WTC11 (cell line): ENCODE measurements around the gene TOX2.

ENCODE experiments used
- TEAD1 ChIP-seq: sonication (generic); formaldehyde crosslinking; IDR thresholded peaks from 2 replicates; pipeline ENCODE4 v1.8.0; 2022; ENCODE audit warnings: mild to moderate bottlenecking, missing genetic modification reagents
- TP53 ChIP-seq: sonication (generic); formaldehyde crosslinking; IDR thresholded peaks from 2 replicates; pipeline ENCODE4 v1.8.1; 2023; ENCODE audit warnings: mild to moderate bottlenecking, missing genetic modification reagents
- TF ChIP-seq, protein P1 (sequence below): sonication (generic); formaldehyde crosslinking; IDR thresholded peaks from 2 replicates; pipeline ENCODE4 v1.8.0; 2022; ENCODE audit warnings: missing genetic modification reagents
- TF ChIP-seq, protein P2 (sequence below): fragments of 200-600 bp; IDR thresholded peaks from 2 replicates; pipeline ENCODE4 v1.8.0; 2022; ENCODE audit warnings: antibody characterized with exemption
- TF ChIP-seq, protein P3 (sequence below): sonication (generic); formaldehyde crosslinking; IDR thresholded peaks from 2 replicates; pipeline ENCODE4 v1.8.1; 2023; ENCODE audit warnings: mild to moderate bottlenecking, missing genetic modification reagents, borderline replicate concordance
- TF ChIP-seq, protein P4 (sequence below): sonication (generic); formaldehyde crosslinking; IDR thresholded peaks from 2 replicates; pipeline ENCODE4 v1.8.1; 2023; ENCODE audit warnings: mild to moderate bottlenecking, moderate library complexity, missing genetic modification reagents
- TF ChIP-seq, protein P5 (sequence below): sonication (generic); formaldehyde crosslinking; IDR thresholded peaks from 2 replicates; pipeline ENCODE4 v1.8.0; 2023; ENCODE audit warnings: missing genetic modification reagents

DNA sequence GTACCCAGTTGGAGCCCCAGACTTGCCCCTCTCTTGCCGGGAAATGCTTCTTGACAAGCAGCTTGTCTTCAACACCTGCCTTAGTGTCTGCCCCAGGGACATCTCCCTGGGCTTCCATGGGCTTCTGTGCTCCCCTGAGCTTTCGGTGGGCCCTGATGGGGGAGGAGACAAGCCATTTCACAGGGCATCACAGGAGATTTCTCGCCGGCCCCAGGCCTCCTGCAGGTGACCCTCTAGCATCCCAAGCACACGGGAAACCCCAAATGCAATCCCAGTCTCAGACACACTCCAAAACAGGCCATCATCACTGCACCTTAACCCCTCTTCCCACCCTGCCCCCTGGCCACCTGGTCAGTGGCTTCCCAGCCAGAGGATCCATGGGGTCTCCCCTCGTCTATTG, 197.8 kb downstream of the TOX2 start:
- TF ChIP-seq, protein P1, sequence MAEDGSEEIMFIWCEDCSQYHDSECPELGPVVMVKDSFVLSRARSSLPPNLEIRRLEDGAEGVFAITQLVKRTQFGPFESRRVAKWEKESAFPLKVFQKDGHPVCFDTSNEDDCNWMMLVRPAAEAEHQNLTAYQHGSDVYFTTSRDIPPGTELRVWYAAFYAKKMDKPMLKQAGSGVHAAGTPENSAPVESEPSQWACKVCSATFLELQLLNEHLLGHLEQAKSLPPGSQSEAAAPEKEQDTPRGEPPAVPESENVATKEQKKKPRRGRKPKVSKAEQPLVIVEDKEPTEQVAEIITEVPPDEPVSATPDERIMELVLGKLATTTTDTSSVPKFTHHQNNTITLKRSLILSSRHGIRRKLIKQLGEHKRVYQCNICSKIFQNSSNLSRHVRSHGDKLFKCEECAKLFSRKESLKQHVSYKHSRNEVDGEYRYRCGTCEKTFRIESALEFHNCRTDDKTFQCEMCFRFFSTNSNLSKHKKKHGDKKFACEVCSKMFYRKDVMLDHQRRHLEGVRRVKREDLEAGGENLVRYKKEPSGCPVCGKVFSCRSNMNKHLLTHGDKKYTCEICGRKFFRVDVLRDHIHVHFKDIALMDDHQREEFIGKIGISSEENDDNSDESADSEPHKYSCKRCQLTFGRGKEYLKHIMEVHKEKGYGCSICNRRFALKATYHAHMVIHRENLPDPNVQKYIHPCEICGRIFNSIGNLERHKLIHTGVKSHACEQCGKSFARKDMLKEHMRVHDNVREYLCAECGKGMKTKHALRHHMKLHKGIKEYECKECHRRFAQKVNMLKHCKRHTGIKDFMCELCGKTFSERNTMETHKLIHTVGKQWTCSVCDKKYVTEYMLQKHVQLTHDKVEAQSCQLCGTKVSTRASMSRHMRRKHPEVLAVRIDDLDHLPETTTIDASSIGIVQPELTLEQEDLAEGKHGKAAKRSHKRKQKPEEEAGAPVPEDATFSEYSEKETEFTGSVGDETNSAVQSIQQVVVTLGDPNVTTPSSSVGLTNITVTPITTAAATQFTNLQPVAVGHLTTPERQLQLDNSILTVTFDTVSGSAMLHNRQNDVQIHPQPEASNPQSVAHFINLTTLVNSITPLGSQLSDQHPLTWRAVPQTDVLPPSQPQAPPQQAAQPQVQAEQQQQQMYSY (CRISPR knock-in tag) = no peak
- no peak for TF ChIP-seq TP53 (CRISPR knock-in tag)
- no peak for TF ChIP-seq TEAD1 (CRISPR knock-in tag)
- TF ChIP-seq, protein P2, sequence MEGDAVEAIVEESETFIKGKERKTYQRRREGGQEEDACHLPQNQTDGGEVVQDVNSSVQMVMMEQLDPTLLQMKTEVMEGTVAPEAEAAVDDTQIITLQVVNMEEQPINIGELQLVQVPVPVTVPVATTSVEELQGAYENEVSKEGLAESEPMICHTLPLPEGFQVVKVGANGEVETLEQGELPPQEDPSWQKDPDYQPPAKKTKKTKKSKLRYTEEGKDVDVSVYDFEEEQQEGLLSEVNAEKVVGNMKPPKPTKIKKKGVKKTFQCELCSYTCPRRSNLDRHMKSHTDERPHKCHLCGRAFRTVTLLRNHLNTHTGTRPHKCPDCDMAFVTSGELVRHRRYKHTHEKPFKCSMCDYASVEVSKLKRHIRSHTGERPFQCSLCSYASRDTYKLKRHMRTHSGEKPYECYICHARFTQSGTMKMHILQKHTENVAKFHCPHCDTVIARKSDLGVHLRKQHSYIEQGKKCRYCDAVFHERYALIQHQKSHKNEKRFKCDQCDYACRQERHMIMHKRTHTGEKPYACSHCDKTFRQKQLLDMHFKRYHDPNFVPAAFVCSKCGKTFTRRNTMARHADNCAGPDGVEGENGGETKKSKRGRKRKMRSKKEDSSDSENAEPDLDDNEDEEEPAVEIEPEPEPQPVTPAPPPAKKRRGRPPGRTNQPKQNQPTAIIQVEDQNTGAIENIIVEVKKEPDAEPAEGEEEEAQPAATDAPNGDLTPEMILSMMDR = no peak
- TF ChIP-seq, protein P3, sequence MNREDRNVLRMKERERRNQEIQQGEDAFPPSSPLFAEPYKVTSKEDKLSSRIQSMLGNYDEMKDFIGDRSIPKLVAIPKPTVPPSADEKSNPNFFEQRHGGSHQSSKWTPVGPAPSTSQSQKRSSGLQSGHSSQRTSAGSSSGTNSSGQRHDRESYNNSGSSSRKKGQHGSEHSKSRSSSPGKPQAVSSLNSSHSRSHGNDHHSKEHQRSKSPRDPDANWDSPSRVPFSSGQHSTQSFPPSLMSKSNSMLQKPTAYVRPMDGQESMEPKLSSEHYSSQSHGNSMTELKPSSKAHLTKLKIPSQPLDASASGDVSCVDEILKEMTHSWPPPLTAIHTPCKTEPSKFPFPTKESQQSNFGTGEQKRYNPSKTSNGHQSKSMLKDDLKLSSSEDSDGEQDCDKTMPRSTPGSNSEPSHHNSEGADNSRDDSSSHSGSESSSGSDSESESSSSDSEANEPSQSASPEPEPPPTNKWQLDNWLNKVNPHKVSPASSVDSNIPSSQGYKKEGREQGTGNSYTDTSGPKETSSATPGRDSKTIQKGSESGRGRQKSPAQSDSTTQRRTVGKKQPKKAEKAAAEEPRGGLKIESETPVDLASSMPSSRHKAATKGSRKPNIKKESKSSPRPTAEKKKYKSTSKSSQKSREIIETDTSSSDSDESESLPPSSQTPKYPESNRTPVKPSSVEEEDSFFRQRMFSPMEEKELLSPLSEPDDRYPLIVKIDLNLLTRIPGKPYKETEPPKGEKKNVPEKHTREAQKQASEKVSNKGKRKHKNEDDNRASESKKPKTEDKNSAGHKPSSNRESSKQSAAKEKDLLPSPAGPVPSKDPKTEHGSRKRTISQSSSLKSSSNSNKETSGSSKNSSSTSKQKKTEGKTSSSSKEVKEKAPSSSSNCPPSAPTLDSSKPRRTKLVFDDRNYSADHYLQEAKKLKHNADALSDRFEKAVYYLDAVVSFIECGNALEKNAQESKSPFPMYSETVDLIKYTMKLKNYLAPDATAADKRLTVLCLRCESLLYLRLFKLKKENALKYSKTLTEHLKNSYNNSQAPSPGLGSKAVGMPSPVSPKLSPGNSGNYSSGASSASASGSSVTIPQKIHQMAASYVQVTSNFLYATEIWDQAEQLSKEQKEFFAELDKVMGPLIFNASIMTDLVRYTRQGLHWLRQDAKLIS = no peak
- TF ChIP-seq, protein P4, sequence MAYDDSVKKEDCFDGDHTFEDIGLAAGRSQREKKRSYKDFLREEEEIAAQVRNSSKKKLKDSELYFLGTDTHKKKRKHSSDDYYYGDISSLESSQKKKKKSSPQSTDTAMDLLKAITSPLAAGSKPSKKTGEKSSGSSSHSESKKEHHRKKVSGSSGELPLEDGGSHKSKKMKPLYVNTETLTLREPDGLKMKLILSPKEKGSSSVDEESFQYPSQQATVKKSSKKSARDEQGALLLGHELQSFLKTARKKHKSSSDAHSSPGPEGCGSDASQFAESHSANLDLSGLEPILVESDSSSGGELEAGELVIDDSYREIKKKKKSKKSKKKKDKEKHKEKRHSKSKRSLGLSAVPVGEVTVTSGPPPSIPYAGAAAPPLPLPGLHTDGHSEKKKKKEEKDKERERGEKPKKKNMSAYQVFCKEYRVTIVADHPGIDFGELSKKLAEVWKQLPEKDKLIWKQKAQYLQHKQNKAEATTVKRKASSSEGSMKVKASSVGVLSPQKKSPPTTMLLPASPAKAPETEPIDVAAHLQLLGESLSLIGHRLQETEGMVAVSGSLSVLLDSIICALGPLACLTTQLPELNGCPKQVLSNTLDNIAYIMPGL (CRISPR knock-in tag) = no peak
- TF ChIP-seq, protein P5, sequence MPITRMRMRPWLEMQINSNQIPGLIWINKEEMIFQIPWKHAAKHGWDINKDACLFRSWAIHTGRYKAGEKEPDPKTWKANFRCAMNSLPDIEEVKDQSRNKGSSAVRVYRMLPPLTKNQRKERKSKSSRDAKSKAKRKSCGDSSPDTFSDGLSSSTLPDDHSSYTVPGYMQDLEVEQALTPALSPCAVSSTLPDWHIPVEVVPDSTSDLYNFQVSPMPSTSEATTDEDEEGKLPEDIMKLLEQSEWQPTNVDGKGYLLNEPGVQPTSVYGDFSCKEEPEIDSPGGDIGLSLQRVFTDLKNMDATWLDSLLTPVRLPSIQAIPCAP (CRISPR knock-in tag) = no peak
